ENCODE measurements around the gene GOSR2.
"Not testable (repeated sequence)": the region's sequence is repeated elsewhere in the genome, so short reads cannot be mapped to it uniquely, and the experiment has no call there.

Gene GOSR2

DNA sequence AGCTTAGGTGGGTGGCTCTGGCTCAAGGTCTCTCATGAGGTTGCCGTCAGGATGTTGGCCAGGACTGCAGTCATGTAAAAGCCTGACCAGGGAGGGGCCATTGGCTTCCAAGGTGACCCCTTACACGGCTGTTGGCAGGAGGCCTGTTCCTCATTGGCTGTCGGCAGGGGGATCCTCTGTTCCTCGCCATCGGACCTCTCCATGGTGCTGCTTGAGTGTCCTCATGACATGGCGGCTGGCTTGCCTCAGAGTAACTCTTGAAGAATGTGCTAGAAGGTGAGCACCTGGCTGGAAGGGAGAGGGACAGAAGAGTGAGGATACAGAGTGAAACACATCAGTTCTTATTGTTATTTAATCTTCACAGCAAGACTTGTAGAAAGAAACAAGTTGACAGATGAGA lies 60.8 kb downstream of the GOSR2 start:
- H4K20me1 ChIP-seq, result peaks cover 0 to 8% (median 0%) of the 10 kb centered on the region in 11 experiments; a peak in 9 of 22 replicates
- no peaks in the 10 kb centered on the region for H3K36me3 ChIP-seq
- H3K9me3 ChIP-seq (replicated peaks in 1 of 11), result no peaks in the 10 kb centered on the region
- peaks cover 5 to 38% (median 20%) of the 10 kb centered on the region in 10 experiments; a peak in 18 of 20 replicates for H3K4me1 ChIP-seq
- H3K4me2 ChIP-seq, result peak overlapping the region in 7 of 11 experiments; percentile 1 to 66 (median 42); a peak in 8 of 22 replicates
- no peak for TF ChIP-seq Cebpa-rat (IDR thresholded peaks at IDR 0.05)
- H3K27ac ChIP-seq, result no peak overlapping the region
- H3K27me3 ChIP-seq, result peaks cover 24 to 39% (median 30%) of the 10 kb centered on the region in 11 experiments
- H3K4me3 ChIP-seq, result no peak overlapping the region
- H3K9ac ChIP-seq, result no peak overlapping the region

DNA sequence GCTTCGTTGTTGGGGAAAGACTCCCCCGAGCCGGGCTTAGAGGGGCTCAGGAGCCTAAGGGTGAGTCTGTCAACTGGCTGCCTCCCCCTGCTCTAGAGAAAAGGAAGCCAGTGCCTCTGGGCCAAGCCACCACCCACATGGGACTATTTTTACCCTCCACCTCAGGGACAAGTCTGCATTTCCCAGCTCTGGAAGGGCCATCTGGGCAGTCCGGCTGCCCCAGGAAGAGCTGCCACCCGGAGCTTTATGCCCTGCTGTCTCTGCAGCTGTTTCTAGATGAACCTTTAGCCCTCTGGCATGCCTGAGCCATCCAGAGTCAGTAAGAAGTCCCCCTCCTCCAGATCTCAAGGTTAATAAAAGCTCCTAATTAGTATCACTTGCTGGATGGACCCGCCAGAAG lies 61.4 kb downstream of the GOSR2 start:
- Histone ChIP-seq H3K9ac (no peak overlapping the region), H3K4me3 (no peak overlapping the region), H3K36me3 (no peaks in the 10 kb centered on the region), H3K4me2 (peak overlapping the region in 7 of 11 experiments; percentile 23 to 66 (median 44); a peak in 11 of 22 replicates), H3K9me3 (replicated peaks in 1 of 11) (no peaks in the 10 kb centered on the region), H3K4me1 (peaks cover 3 to 32% (median 16%) of the 10 kb centered on the region in 10 experiments; a peak in 18 of 20 replicates), H3K27me3 (peaks cover 18 to 33% (median 25%) of the 10 kb centered on the region in 11 experiments), H3K27ac (no peak overlapping the region), H4K20me1 (peaks cover 0 to 7% (median 0%) of the 10 kb centered on the region in 11 experiments; a peak in 3 of 22 replicates)
- no peak for TF ChIP-seq Cebpa-rat (IDR thresholded peaks at IDR 0.05)

DNA sequence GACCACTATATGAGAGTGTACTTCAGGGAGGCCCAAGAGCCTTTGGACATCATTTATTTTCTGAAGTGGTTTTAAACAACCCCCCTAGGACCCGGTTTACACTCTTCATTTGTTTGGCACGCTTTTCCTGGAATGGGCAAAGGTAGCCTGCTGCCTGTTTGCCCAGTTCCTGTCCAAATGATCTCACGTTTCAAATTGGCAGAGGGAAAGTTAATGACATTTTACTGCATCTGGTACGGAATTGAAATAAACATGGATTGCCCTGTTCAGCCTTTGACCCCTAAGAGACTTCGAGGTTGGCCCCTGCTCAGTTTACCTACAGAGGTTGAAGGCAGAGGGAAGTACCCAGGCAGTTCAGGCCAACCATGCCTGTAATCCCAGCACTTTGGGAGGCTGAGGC lies 61.9 kb downstream of the GOSR2 start:
- Histone ChIP-seq H3K27me3 (peaks cover 13 to 28% (median 19%) of the 10 kb centered on the region in 11 experiments), H3K4me3 (no peak overlapping the region), H3K4me2 (peak overlapping the region in 4 of 11 experiments; percentile 23 to 57 (median 50); a peak in 5 of 22 replicates), H3K9ac (no peak overlapping the region), H3K27ac (no peak overlapping the region), H3K4me1 (peaks cover 0 to 28% (median 13%) of the 10 kb centered on the region in 10 experiments; a peak in 15 of 20 replicates), H4K20me1 (peaks cover 0 to 7% (median 0%) of the 10 kb centered on the region in 11 experiments; a peak in 3 of 22 replicates), H3K36me3 (no peaks in the 10 kb centered on the region), H3K9me3 (replicated peaks in 1 of 11) (no peaks in the 10 kb centered on the region)
- no peak for TF ChIP-seq Cebpa-rat (IDR thresholded peaks at IDR 0.05)

DNA sequence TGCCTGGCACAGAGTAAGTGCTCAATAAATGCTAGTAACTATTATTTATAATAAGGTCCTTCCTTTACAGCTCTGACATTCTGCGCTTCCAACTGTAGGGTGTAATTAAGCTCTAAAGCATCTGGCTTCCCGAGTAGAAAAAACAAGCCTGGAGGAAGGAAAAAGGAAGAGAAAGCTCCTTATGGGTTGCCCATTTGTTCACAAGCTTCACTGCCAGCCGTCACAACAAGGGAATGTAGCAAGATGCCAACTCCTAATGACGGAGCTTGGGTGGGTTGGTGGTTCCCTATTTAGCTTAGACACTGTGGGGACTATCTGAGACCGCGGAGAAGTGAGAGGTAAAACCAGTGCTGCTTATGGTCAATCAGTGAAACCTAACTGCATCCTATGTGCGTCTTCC lies 63.4 kb downstream of the GOSR2 start:
- Histone ChIP-seq H3K9me3 (replicated peaks in 1 of 11) (no peaks in the 10 kb centered on the region), H3K4me2 (no peak overlapping the region), H3K9ac (no peak overlapping the region), H4K20me1 (peaks cover 0 to 7% (median 0%) of the 10 kb centered on the region in 11 experiments; a peak in 2 of 22 replicates), H3K27me3 (peaks cover 0 to 13% (median 6%) of the 10 kb centered on the region in 11 experiments; a peak in 8 of 22 replicates), H3K4me3 (no peak overlapping the region), H3K4me1 (peaks cover 0 to 35% (median 15%) of the 10 kb centered on the region in 10 experiments; a peak in 15 of 20 replicates), H3K36me3 (no peaks in the 10 kb centered on the region), H3K27ac (no peak overlapping the region)
- no peak for TF ChIP-seq Cebpa-rat (IDR thresholded peaks at IDR 0.05)

DNA sequence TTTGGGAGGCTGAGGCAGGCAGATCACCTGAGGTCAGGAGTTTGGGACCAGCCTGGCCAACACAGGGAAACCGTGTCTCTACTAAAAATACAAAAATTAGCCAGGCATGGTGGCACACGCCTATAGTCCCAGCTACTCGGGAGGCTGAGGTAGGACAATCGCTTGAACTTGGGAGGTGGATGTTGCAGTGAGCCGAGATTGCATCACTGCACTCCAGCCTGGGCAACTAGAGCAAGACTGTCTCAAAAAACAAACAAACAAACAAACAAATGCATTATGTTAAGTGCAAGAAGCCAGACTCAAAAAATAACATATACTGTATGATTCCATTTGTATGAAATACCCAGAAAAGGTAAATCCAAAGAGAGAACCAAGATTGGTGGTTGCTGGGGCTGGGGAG lies 65.0 kb downstream of the GOSR2 start:
- not testable (repeated sequence) for H3K27me3 ChIP-seq; H3K27ac ChIP-seq; H3K4me3 ChIP-seq; H3K9ac ChIP-seq; H3K4me2 ChIP-seq; H3K9me3 ChIP-seq (replicated peaks in 1 of 11); H4K20me1 ChIP-seq; H3K36me3 ChIP-seq
- peaks cover 0 to 42% (median 24%) of the 10 kb centered on the region in 10 experiments; a peak in 15 of 20 replicates for H3K4me1 ChIP-seq

DNA sequence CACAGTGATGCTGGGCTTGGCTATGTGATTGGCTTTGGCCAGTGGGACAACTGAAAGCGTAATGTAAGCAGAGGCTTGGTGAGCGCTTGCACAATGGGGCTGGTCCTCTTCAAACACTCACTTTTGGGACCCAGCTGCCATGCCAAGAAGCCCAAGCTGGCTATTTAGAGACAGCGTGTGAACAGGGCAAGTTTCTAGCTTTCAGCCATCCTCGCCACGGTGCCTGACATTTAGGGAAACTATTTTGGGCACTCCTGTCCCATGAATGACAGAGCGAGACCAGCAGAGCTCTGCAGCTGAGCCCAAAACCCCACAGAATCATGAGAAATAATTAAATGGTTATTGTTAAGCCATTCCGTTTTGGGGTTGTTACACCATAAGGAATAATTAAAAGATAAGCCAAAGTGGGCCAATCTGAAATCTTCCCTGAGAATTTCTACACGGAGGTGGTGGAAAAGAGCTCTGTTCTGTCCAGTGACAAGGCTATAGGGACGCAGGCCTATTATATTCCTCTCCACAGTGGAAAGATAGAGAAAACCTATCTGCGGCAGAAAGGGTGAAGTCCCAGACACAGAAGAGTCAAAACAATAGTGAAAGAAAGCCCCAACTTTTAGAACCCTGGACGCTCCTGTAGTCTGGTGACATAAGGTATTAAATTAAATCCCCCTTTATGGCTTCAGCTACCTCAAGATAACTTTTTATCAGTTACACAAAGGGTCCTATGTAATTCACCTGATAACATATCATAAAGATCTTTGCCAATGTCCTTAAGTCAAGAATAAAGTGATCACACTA lies 66.9 kb downstream of the GOSR2 start:
- Histone ChIP-seq H3K4me1 (peaks cover 0 to 23% (median 13%) of the 10 kb centered on the region in 10 experiments; a peak in 13 of 20 replicates), H3K4me2 (no peak overlapping the region; a peak in 1 of 22 replicates), H3K9ac (no peak overlapping the region), H3K27ac (no peak overlapping the region), H4K20me1 (no peaks in the 10 kb centered on the region), H3K4me3 (no peak overlapping the region), H3K36me3 (no peaks in the 10 kb centered on the region), H3K27me3 (no peaks in the 10 kb centered on the region), H3K9me3 (replicated peaks in 1 of 11) (no peaks in the 10 kb centered on the region)
- TF ChIP-seq Cebpa-rat (IDR thresholded peaks at IDR 0.05), result no peak

DNA sequence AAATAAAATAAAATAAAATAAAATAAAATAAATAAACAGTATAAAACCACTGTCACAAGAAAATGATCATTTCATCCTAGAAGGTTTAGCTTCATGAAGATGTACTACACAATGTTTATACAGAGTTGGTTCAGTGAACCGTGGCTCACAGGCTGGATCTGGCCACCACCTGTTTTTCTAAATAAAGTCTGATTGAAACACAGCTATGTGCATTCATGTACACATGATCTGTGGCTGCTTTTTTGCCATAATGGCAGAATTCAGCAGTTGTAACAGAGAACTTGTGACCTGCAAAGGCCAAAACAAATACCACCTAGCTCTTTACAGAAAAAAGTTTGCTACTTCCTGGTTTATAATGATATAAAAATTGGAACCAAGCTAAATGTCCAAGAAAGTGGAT lies 68.7 kb downstream of the GOSR2 start:
- Histone ChIP-seq H3K9ac (no peak overlapping the region), H3K9me3 (replicated peaks in 1 of 11) (no peaks in the 10 kb centered on the region), H3K36me3 (no peaks in the 10 kb centered on the region), H3K27ac (no peak overlapping the region), H3K4me1 (peaks cover 0 to 22% (median 13%) of the 10 kb centered on the region in 10 experiments; a peak in 13 of 20 replicates), H3K4me3 (no peak overlapping the region), H3K27me3 (no peaks in the 10 kb centered on the region), H3K4me2 (peak overlapping the region in 7 of 11 experiments; percentile 22 to 74 (median 48); a peak in 12 of 22 replicates), H4K20me1 (no peaks in the 10 kb centered on the region)
- TF ChIP-seq Cebpa-rat (IDR thresholded peaks at IDR 0.05), result no peak

Measured in BLaER1 treated with 17β-estradiol and CSF1 and Interleukin-3, amounts not matched to agents 10 nM and 100 nM (cell line).